A673 (cell line): ENCODE measurements around the gene FBXL4.

Source experiments
- EZH2 ChIP-seq: fragments of 200-600 bp; sonication (generic); IDR thresholded peaks from 2 replicates; pipeline ENCODE4 v1.6.1; 2017; ENCODE audit warnings: borderline replicate concordance, low read depth, mild to moderate bottlenecking, mixed read lengths, antibody characterized with exemption, low read length; ENCODE audit not compliant: poor library complexity, severe bottlenecking
- TF ChIP-seq, protein P1 (sequence below): fragments of 300-800, 200-600 bp; sonication (generic); conservative IDR thresholded peaks from 2 replicates; pipeline ENCODE4 v1.5.1; 2017; ENCODE audit warnings: low read depth, mild to moderate bottlenecking, antibody characterized with exemption, low read length, moderate library complexity, mixed read lengths

DNA sequence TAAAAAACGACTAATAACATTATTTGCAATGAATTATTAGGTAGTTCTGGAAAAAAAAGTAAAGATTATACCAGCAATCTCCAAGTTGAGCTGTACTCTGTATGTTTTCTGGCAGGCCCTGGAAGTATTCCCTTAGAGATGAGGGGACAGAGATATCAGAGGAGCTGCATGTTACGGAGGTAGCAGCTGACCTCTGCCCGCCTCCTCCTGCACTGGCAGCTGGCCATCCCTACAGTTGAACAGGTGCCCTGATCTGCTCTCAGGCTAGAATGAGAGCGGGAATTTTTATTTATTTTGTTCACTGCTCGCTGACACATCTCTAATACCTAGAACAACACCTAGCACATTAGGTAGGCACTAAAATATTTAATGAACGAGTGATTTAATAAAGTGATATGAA is 23.1 kb downstream of the FBXL4 start:
- no peak for TF ChIP-seq EZH2
- TF ChIP-seq, protein P1, sequence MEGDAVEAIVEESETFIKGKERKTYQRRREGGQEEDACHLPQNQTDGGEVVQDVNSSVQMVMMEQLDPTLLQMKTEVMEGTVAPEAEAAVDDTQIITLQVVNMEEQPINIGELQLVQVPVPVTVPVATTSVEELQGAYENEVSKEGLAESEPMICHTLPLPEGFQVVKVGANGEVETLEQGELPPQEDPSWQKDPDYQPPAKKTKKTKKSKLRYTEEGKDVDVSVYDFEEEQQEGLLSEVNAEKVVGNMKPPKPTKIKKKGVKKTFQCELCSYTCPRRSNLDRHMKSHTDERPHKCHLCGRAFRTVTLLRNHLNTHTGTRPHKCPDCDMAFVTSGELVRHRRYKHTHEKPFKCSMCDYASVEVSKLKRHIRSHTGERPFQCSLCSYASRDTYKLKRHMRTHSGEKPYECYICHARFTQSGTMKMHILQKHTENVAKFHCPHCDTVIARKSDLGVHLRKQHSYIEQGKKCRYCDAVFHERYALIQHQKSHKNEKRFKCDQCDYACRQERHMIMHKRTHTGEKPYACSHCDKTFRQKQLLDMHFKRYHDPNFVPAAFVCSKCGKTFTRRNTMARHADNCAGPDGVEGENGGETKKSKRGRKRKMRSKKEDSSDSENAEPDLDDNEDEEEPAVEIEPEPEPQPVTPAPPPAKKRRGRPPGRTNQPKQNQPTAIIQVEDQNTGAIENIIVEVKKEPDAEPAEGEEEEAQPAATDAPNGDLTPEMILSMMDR, result no peak
